Brain pericyte (primary cell): ENCODE measurements around the gene MEGF9.
"Not testable (repeated sequence)": the region's sequence is repeated elsewhere in the genome, so short reads cannot be mapped to it uniquely, and the experiment has no call there.

ENCODE experiments used
- DNase-seq: peaks from one replicate; pipeline ENCODE4 v3.0.0-alpha.2; 2012; ENCODE audit warnings: low read depth, low spot score

MEGF9 gene

GRCh38 chr9:120659209-120659608 lies 55.1 kb downstream of the MEGF9 start:
- DNase-seq = no peak

GRCh38 chr9:120655005-120655622 lies 59.2 kb downstream of the MEGF9 start:
- DNase-seq = no peak

GRCh38 chr9:120654272-120654671 lies 60.0 kb downstream of the MEGF9 start:
- no peak for DNase-seq

GRCh38 chr9:120653762-120654161 lies 60.5 kb downstream of the MEGF9 start:
- no peak for DNase-seq

- DNase-seq = no peak
Measured at GRCh38 chr9:120652934-120653333, 61.3 kb downstream of the MEGF9 start.

- no peak for DNase-seq
Measured at GRCh38 chr9:120650352-120650751, 63.9 kb downstream of the MEGF9 start.

GRCh38 chr9:120648581-120649197 lies 65.6 kb downstream of the MEGF9 start:
- DNase-seq = no peak

- DNase-seq = no peak
Measured at GRCh38 chr9:120646948-120647347, 67.3 kb downstream of the MEGF9 start.

- DNase-seq = no peak
Measured at GRCh38 chr9:120645760-120646159, 68.5 kb downstream of the MEGF9 start.

- DNase-seq = no peak
Measured at GRCh38 chr9:120643061-120643460, 71.2 kb downstream of the MEGF9 start.

GRCh38 chr9:120642129-120642770 lies 72.0 kb downstream of the MEGF9 start:
- no peak for DNase-seq

- DNase-seq = not testable (repeated sequence)
Measured at GRCh38 chr9:120640874-120641273, 73.4 kb downstream of the MEGF9 start.

GRCh38 chr9:120640380-120640779 lies 73.9 kb downstream of the MEGF9 start:
- no peak for DNase-seq

- no peak for DNase-seq
Measured at GRCh38 chr9:120637919-120638318, 76.4 kb downstream of the MEGF9 start.

- no peak for DNase-seq
Measured at GRCh38 chr9:120636194-120636957, 77.9 kb downstream of the MEGF9 start.

GRCh38 chr9:120635011-120635410 lies 79.3 kb downstream of the MEGF9 start:
- no peak for DNase-seq

GRCh38 chr9:120630333-120630732 lies 83.9 kb downstream of the MEGF9 start:
- no peak for DNase-seq

- DNase-seq = not testable (repeated sequence)
Measured at GRCh38 chr9:120628925-120629497, 85.3 kb downstream of the MEGF9 start.

- no peak for DNase-seq
Measured at GRCh38 chr9:120628207-120628924, 85.9 kb downstream of the MEGF9 start.

GRCh38 chr9:120627073-120627472 lies 87.2 kb downstream of the MEGF9 start:
- no peak for DNase-seq

GRCh38 chr9:120626512-120626911 lies 87.8 kb downstream of the MEGF9 start:
- DNase-seq = no peak
